Epidermal melanocyte (primary cell): ENCODE data around the gene ARHGEF39.
A peak's percentile ranks its signal among the peaks of the same experiment; 100 is the strongest.

Experiments
- DNase-seq: peaks from one replicate; pipeline ENCODE4 v3.0.0; 2011; ENCODE audit warnings: low spot score; ENCODE audit not compliant: insufficient read length

ARHGEF39 gene

DNA sequence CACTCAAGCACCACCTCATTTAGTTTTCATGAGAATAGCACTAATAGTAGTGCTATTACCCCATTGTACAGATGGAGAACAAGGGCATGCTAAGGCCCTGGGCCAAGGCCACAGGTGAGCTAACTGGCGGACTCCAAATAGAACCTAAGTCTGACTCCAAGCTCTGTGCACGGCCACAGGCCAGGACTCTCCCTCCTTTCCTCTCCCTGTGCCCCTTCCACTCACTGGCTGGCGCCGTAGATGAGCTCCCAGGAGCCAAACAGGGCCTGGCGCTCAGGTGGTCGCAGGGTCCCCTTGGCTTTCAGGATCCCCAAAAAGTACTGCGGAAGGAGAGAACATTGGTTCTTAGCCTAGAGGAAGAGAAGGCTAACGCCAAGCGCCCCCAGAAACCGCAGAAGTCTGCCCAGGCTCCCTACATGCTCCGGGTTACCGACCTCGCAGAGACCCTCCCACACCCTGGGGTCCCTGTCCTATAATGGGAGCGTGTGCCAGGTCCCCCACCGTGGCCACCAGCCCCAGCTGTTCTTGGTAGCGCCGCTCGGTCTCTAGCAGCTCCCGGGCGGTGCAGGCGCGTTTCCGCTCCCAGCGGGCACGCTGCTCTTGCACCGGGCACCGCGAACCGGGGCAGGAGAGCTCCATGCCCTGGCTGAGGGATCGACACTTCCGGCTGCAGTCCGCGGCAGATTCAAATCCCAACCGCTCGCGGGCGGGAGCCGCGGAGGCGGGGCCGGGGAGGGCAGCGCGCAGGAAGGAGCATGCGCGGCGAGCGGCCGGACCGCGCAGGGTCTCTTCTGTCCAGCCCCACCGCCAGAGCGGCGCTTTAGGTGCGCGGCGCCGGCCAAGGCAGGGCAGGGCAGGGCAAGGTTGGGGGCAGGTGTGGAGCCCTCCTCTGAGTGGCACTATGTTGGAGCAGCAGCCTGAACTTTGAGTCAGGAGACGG, at the start of gene ARHGEF39:
Gene ARHGEF39, minus strand, starts transcription at position 665 of the 940 bp plus-strand sequence. Its CDS starts 26 bp downstream, at position 639.
- DNase-seq, result peak; percentile 96

DNA sequence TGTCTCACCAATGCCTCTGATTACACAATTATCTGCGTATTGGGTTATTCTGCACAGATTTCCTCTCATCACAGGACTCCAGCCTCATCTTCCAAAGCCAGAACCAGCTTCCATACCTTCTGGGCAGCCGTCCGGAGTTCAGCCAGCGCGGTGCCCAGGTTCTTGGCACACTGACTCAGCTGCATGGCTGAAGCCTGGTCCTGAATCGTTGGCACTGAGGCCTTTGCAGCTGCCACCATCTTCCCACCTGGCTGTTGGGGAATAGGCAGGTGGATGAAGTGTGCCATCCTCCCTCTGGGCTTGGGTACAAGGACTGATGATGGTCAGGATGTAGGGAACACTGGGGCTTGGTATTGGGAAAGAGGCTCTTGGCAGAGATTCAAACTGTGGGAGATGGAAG, 49.1 kb upstream of the ARHGEF39 start:
- DNase-seq, result no peak

GRCh38 chr9:35713578-35713977, 48.6 kb upstream of the ARHGEF39 start:
- no peak for DNase-seq

- no peak for DNase-seq
Measured at GRCh38 chr9:35712762-35713400, 47.9 kb upstream of the ARHGEF39 start.

DNA sequence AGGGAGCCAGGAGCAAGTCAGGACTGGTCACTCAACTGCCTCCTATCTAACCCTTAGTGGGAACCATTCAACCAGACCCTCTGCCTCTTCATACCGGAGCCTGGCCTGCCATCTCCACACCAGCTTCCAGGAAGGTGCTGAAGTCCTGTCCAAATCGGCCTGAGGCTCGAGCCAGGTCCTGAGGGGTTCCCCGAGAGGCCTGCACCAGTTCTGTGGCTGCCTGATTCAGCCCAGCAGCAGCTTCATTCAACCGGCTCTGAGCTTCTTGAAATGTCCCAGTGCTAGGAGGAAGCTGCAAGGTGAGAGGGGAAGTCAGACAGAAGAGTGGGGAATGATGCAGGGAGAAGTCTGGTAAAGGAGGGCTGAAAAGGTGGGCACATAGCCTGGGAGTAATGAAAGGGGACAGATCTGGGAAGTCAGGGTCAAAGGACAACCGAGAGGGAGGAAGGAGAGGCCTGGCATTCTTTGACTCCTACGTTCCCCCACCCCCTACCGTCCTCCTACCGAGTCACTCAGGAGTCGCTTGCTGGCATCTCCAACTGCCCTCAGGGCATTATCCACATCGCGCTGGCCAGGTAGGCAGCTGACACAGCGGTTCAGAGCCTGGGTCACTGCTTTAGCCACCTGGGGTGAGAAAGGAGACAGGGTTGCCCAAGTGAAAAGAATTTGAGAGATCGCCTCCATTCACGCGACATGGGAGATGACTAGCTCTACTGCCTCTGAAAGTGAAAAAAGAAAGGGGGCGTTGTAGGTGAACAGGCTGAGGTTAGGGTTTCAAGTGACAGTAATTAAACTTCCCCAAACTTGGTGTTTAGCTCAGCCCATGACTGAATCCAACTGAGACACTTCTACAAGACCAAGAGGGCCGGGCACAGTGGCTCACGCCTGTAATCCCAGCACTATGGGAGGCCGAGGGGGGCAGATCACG, 46.8 kb upstream of the ARHGEF39 start:
- DNase-seq, result no peak

GRCh38 chr9:35710818-35711500, 46.0 kb upstream of the ARHGEF39 start:
- no peak for DNase-seq

GRCh38 chr9:35708146-35708545, 43.2 kb upstream of the ARHGEF39 start:
- DNase-seq, result no peak

- no peak for DNase-seq
Measured at GRCh38 chr9:35706951-35707350, 42.0 kb upstream of the ARHGEF39 start.

DNA sequence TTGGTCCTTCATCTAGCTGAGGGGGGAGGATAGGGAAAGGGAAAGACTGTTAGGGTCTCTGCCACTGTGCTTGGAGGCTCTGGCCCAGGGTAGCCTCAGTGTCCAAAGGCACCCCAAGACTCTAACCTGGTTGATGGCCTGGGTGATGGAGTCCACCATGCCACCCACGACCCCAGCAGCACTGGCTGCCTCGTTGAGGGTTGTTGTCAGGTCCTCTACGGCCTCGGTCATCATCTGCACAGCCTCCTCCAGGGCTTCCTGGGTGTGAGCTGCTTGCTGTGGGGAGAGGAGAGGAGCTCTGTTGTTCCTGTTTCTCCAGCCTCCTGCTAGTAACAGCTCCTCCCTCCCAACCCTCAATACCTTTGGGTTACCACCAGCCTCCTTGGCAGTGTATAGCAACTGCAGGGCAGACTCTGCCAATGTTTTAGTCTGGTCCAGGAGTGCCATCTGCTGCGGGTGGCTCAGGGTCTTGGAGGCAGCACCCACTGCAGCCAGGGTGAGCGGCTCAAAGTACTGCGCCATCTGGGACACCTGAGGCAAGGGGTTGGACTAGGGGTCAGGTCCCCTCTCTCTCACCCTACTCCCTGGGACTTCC, 40.9 kb upstream of the ARHGEF39 start:
- no peak for DNase-seq

- no peak for DNase-seq
Measured at GRCh38 chr9:35705372-35705771, 40.4 kb upstream of the ARHGEF39 start.

DNA sequence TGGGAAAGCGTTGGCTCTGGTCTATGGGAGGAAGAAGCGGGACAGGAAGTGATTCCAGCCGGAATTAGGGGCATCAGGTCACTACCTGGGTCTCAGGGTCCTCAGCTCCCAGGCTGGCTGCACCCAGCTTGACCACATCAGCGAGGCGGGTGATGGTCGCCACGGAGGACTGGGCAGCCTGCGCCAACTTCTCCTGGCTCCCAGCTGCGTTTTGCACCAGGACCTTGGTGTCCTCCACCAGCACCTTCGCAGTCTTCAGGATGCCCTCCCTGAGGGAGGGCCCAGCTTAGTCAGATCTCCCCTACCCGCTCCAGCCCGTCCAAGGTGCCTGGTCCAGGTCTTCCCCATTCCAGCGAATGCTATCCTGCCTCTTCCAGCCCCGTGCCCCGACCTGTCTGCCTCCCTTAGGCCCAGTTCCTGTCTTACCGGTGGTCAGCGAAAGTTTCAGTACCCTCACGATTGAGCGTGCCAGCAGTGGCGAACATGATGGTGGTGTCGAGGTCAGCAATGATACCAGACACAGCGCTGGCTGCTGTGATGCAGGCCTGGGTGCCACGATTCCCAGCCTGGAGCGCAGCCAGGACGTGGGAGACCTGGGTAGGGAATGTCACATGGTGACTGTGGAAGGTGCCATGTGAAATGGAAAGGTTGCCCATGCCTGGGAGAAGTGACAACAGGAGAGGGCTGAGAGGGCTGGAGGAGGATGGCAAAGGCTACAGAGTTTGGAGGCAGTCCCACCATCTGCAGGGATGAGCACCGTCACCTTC, 39.1 kb upstream of the ARHGEF39 start:
- no peak for DNase-seq

GRCh38 chr9:35702696-35703095, 37.7 kb upstream of the ARHGEF39 start:
- DNase-seq, result no peak

DNA sequence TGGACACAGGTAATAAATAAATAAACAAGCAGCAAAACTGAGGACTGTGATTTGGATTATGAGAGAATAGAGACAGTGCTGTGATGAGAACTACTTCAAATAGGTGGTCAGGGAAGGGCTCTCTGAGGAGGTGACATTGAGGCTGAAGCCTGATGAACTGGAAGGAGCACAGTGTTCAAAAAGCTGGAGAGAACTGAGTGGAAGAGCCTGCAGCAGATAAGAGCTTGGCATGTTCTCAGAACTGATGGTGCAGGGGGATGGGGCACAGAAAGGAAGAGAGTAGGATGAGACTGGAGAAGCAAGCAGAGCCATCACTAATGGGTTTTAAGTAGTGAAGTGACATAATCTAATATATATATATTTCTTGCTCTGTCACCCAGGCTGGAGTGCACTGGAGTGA, 35.9 kb upstream of the ARHGEF39 start:
- DNase-seq, result no peak

DNA sequence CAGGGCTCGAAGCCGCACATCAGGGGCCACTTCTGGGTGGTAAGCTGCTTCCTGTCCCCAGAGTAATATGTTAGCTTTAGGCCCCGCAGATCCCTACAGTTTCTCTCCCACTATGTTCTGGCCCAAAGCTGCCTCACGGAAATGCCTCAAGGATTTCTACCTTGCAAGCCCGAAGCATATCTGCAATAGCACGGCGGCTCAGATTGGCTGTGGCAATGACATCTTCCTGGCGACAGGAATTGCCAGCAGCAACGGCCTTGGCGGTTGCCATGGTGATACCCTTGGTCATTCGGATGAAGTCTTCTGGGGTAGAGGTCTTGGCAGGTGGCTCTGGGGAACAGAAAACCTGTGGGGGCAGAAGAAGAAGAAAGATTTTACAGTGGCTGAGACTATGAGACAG, 35.0 kb upstream of the ARHGEF39 start:
- DNase-seq, result no peak

DNA sequence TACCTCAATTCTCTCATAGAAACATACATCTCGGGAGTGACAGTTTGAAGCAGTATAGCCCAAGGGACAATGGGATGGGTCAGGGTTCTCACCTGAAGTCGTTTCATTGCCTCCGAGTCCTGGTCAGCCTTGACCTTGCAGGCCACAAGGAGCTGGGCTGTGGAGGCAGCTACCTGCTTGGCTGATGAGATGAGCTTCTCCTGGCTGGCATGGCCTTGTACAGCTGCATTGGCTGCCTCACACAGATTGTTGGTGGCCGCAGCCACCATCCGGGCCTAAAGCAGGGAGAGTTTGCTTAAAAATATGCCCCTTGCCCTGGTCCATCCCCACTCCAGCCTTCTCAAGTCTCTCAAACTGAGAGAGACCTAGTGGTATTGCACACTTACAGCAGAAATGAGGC, 33.2 kb upstream of the ARHGEF39 start:
- no peak for DNase-seq

- no peak for DNase-seq
Measured at GRCh38 chr9:35697486-35697885, 32.5 kb upstream of the ARHGEF39 start.

- peak; percentile 34 for DNase-seq
Measured at GRCh38 chr9:35696520-35697215, 31.7 kb upstream of the ARHGEF39 start.

GRCh38 chr9:35695943-35696401, 31.0 kb upstream of the ARHGEF39 start:
- DNase-seq, result no peak

DNA sequence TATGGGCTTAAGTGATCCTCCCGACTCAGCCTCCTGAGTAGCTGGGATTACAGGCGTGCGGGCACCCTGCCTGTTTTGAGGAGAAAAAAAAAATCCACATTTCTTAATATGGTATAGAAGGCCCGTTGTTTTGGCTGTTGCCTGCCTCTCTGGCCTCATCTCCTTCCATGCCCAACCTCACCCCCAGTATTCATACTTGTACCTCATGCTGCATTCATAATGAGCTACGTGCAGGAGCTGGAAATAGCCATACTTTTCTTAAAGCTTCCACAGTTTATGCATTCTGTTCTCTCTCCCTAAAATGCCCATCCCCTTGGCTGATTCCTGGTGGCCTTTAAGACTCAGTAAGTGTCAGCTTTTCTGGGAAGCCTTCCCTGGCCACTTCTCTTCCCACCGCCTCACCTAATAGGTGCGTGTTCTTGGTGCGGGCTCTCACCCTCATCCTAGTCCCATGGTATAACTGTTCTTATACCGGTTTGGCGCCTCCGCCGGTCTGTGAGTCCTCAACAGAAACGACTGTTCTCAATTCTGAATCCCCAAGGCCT, 26.8 kb upstream of the ARHGEF39 start:
- no peak for DNase-seq
